ENCODE results near the gene CARD18. TPM values are rescaled to one million over a fixed set of nuclear protein-coding genes. Genes with fewer than 3 reads are reported as not detected.

Gene CARD18
- total RNA-seq, 4 donors from 2014 or later: not detected

DNA sequence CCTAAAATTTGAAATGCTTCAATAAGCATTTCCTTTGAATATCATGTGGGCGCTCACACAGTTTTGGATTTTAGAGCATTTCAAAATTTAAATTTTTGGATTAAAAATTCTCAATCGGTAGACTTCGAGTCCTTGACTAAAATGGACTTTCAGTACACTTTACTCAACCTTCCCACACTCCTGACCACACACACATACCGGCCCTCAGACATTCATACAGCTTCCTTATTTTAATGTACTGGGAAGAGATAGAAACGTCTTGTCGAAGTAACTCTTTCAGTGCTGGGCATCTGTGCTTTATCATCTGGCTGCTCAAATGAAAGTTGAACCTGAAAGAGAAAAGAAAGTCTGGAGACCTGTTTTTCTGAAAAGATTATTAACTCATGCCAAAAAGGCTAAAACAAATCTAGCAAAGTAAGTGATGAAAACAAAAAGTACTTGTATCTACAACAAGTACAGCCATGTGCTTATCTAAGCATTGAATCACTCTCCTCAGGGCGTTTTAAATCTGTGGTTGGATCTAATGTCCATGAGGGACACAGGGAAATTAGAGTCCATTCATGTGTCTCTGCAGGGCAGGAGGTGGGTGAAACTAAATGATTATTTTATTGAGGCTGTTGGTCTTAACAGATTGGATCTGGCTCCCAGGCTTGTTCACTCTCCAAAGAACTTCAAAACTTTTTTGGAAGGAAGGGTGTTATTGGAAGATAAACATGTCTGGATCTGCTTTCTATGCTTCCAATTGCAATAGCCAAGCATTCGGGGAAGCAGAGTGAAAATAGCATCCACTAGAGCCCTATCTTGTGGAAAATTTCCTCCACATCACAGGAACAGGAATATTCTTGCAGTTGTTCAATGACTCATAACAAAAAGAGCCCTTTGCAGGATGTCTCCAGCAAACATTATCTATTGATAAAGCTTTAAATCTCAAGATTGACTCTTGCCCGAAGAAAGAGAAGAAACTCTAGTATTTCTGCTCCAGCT is 47.0 kb downstream of the CARD18 start:
- WGBS: 57% methylated on average over 9 of the region's 9 CpGs
- Histone ChIP-seq H3K4me1 (no peaks in the 10 kb centered on the region), H3K4me3 (no peak overlapping the region), H3K27me3 (no peaks in the 10 kb centered on the region), H3K27ac (replicated peaks in 1 of 4) (no peak overlapping the region), H3K9me3 (no peaks in the 10 kb centered on the region), H3K36me3 (no peaks in the 10 kb centered on the region)
- no peak for TF ChIP-seq EP300 (IDR thresholded peaks at IDR 0.05)
- no peak for TF ChIP-seq POLR2AphosphoS5 (IDR thresholded peaks at IDR 0.05)
- no peak for TF ChIP-seq CTCF (IDR thresholded peaks at IDR 0.05)
- TF ChIP-seq POLR2A (IDR thresholded peaks at IDR 0.05; ENCODE audit: low read depth): no peak
- DNase-seq (ENCODE audit: extremely low spot score): no peak
- intact Hi-C loops (cut with DNase I): no loop called here

Other genes with a start within 250 kb of the CARD18 start
- 1 to 10 TPM in 3 of 4 donors, under 1 TPM in 1; 0.69 to 2.6 (median 1.4) TPM for gene CASP12, start 241.3 kb downstream of the CARD18 start, total RNA-seq
- gene CASP4, start 171.2 kb downstream of the CARD18 start, total RNA-seq: 100 to 1,000 TPM in 1 of 4 donors, 10 to 100 TPM in 3; 21.3 to 107 (median 23.2) TPM
- under 1 TPM in 2 of 4 donors, not detected in 2; 0.50 to 0.57 TPM for gene CASP5, start 116.6 kb downstream of the CARD18 start, total RNA-seq
- 10 to 100 TPM in 2 of 4 donors, 1 to 10 TPM in 2; 3.7 to 11.1 (median 8.0) TPM for gene CASP1, start 104.6 kb downstream of the CARD18 start, total RNA-seq
- gene CARD16, start 94.4 kb downstream of the CARD18 start, total RNA-seq: 1 to 10 TPM in 3 of 4 donors, not detected in 1; 2.5 to 9.4 (median 3.4) TPM

Measured in esophagus muscularis mucosa (tissue), 4 donors.